ENCODE results near the gene SEC62.

DNA sequence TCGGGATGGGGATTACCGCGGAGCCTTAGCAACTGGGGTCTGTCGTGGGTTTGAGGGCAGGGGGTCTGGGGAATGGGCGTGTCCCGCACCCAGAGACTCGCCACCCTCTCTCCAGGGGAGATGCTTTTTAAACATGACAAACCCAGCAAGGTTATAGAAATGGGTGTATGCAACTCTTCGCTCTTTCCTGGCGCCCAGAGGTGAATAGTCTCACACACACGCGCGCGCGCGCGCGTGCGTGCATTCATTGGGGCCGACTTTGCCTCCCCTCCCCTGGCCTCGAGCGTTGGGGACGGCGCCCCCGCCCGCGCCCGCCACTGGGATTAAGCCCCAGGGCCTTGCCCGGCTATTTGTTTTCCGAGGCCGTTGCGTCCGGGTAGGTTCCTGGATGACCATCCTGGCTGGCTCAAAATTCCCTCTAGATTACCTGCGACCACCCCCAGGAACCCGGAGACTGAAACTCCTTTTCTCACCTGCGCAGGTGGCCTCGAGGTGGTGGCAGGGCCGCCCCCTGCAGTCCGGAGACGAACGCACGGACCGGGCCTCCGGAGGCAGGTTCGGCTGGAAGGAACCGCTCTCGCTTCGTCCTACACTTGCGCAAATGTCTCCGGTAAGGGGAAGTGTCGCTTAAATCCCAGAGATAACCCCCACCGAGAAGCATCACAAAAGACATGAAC lies 72.0 kb downstream of the SEC62 start:
- TF ChIP-seq, protein P1, sequence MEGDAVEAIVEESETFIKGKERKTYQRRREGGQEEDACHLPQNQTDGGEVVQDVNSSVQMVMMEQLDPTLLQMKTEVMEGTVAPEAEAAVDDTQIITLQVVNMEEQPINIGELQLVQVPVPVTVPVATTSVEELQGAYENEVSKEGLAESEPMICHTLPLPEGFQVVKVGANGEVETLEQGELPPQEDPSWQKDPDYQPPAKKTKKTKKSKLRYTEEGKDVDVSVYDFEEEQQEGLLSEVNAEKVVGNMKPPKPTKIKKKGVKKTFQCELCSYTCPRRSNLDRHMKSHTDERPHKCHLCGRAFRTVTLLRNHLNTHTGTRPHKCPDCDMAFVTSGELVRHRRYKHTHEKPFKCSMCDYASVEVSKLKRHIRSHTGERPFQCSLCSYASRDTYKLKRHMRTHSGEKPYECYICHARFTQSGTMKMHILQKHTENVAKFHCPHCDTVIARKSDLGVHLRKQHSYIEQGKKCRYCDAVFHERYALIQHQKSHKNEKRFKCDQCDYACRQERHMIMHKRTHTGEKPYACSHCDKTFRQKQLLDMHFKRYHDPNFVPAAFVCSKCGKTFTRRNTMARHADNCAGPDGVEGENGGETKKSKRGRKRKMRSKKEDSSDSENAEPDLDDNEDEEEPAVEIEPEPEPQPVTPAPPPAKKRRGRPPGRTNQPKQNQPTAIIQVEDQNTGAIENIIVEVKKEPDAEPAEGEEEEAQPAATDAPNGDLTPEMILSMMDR (IDR thresholded peaks at IDR 0.05; ENCODE audit: insufficient read depth, low read length) = no peak
- TF ChIP-seq, protein P2, sequence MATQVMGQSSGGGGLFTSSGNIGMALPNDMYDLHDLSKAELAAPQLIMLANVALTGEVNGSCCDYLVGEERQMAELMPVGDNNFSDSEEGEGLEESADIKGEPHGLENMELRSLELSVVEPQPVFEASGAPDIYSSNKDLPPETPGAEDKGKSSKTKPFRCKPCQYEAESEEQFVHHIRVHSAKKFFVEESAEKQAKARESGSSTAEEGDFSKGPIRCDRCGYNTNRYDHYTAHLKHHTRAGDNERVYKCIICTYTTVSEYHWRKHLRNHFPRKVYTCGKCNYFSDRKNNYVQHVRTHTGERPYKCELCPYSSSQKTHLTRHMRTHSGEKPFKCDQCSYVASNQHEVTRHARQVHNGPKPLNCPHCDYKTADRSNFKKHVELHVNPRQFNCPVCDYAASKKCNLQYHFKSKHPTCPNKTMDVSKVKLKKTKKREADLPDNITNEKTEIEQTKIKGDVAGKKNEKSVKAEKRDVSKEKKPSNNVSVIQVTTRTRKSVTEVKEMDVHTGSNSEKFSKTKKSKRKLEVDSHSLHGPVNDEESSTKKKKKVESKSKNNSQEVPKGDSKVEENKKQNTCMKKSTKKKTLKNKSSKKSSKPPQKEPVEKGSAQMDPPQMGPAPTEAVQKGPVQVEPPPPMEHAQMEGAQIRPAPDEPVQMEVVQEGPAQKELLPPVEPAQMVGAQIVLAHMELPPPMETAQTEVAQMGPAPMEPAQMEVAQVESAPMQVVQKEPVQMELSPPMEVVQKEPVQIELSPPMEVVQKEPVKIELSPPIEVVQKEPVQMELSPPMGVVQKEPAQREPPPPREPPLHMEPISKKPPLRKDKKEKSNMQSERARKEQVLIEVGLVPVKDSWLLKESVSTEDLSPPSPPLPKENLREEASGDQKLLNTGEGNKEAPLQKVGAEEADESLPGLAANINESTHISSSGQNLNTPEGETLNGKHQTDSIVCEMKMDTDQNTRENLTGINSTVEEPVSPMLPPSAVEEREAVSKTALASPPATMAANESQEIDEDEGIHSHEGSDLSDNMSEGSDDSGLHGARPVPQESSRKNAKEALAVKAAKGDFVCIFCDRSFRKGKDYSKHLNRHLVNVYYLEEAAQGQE (IDR thresholded peaks at IDR 0.05; ENCODE audit: insufficient replicate concordance, low read depth) = no peak

Data from HL-60 (cell line).